GM18520 (cell line): ENCODE results near the gene BNIPL.

Source experiments
- ATAC-seq: cut with Tn5 transposase; IDR thresholded peaks from one replicate; pipeline ENCODE4 v1.9.1; 2021; ENCODE audit not compliant: unreplicated experiment

Gene BNIPL

DNA sequence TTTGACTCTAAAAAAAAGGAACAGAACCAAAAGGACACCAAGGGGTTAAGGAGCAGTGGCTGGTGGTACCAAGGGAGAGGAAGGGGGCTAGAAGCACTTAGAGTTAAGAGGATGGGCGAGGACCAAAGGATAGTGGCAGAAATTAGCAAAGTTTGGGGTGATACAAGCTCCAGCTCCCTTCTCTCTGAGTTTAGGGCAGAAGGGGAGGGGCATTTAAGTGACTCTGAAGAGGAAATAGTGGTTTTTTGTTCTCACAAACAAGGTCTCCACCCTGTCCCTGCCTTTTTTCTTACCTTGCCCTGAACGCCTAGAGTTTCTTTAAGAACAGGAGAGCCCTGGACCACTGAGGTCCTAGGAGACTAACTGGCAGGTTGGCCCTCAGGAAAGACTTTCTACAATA is 19.8 kb downstream of the BNIPL start:
- no peak for ATAC-seq

DNA sequence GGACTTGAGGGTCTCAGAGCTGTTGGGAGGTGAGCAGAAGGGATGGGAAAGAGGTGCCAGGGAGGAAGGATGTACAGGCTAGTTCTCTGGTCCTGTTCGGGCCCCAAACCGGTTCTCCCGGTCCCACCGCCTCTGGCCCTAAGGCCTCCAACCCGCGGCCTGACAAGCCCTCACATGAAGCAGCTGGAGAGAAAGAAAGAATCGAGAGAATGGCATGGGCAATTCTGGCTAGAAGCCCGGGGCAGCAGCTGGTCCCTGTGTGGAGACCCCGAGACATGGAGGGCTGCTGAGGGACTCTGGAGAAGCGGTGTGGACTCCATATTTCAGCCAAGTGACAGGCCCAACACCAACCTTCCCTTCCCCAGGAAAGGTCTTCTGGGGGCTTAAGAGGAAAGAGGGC is 22.3 kb downstream of the BNIPL start:
- ATAC-seq = no peak

DNA sequence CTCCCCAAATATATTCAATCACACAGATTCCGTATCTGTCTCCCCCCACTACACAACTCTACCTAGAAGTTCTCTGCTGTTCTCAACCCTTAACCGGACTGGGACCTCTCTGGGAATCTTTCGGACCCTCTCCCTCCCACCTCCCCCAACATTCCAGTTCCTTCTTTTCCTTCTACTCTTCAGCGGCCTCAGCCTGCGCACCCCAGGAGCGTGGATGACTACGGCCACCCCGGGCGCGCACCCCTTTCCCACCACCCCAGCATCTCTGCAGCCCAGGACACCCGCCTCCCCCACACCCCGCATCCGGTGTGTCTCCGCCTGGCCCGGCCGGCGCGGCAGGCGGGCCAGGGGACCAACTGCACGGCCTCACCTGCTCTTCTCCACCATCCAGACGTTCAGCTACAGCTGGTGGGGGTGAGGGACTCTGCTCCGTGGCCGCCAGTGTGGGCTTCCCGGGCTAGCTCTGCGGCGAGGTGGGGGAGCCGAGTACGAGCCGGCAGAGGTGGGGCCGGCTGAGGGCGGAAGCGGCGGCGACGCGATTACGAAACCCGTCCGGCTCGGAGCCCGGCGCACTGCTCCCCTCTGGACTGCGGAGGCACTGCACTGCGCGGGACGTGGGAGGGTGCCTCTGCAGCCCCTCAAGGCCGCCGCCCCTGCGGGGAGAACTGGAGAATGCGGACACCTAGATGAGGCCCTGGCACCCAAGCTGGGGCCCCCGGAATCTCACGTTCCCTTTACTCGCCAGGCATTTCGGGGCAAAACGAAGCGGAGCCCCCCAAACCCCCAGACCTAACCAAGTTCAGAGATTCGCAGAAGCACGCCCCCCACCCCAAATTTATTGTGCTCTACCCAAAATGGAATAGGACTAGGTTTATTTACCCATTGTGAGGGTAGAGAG is 23.0 kb downstream of the BNIPL start, which contains the start of gene CDC42SE1:
CDC42SE1 (minus strand) TSS at position 514 of the 898 bp plus-strand sequence. CDS start 3,892 bp downstream, outside the sequence.
- ATAC-seq = peak; percentile 68

- ATAC-seq = no peak
Measured at GRCh38 chr1:151060007-151060656, 23.7 kb downstream of the BNIPL start, which contains the start of gene MLLT11. Gene MLLT11 (plus strand): TSS chr1:151060397. CDS start chr1:151067225, 6,828 bp downstream.

DNA sequence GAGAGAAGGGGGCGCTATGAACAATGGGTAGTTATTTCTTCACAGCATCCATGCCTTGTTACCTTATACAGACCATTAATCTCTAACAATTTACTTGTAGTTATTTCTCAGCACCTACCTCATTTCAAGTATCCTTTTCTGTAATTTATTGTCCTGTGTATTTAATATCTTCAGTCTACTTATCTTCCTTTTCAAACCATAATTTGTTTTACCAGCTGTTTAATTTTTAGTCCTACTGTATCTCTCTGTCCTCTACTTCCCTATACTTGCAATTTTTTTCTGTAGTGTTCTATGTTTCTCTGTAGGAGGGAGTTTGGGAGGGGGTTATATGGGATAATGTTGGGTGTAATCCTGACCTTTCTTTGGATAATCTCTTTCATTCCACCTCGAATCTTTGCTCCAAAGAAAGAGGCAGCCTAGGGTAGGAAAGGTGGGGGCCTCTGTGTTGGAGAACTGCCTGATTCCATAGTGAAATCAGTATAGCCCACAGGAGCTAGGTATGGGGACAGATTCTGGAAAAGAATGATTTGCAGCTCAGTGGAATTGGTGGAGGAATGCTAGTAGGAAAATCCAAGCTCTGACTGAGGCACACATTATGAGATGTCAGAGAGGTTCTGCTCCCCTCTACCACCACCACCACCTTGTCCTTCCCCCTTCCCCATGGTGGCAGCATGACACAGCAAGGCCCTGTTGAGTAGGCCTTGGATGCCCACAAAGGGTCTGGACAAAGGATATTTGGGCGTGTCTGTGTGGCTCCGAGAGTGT is 24.5 kb downstream of the BNIPL start:
- ATAC-seq = no peak

- ATAC-seq = no peak
Measured at GRCh38 chr1:151061704-151062103, 25.3 kb downstream of the BNIPL start.

GRCh38 chr1:151062741-151063371 is 26.5 kb downstream of the BNIPL start:
- no peak for ATAC-seq

- no peak for ATAC-seq
Measured at GRCh38 chr1:151065089-151065645, 28.8 kb downstream of the BNIPL start.

DNA sequence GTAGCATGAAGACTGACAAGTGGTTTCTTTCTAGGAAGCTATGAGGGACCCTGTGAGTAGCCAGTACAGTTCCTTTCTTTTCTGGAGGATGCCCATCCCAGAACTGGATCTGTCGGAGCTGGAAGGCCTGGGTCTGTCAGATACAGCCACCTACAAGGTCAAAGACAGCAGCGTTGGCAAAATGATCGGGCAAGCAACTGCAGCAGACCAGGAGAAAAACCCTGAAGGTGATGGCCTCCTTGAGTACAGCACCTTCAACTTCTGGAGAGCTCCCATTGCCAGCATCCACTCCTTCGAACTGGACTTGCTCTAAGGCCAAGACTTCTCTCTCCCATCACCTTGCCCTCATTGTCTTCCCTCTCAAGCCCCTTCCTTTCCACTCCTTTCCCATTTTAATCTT is 30.8 kb downstream of the BNIPL start:
- ATAC-seq = no peak

GRCh38 chr1:151069103-151069486 is 32.7 kb downstream of the BNIPL start:
- ATAC-seq = no peak

DNA sequence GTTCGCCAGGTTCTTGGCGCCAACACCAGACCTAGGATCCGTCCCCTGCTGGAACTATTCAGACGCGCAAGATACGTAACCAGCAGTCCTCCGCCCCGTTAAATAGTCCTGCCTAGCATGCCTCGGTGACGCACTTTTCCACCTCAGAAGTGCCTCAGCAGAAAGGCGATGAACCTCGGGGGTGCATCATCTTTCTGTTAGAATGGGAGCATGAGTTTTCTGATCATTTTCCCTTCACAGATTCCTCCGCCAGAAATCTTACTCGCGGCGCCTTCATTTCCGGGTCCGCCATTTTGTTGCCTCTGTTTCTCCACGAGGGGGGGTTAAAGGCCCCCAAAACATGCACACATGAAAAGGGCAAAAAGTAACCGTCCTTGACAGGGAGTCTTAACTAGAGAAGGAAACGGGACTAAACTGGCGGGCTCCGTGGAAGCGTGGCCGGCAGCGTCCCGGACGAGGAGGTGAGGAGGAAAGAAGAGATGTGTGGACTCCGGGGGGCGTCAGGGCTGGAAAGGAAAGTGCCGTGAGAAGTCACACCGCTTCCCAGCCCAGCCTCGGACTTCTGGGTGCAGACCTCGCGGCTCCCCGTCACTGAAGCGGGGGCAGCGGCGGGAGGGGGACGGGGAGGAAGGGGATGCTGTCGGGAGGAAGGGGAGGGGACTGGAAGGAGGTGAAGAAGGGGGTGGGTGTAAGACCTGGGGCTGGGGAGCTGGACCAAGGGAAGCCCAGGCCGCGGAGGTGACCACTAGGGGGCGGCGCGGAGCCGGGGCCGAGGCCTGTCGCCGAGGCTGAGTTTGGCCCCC is 34.3 kb downstream of the BNIPL start, which contains the start of gene GABPB2:
GABPB2 (plus strand) TSS at position 288 of the 803 bp plus-strand sequence. CDS start 17,429 bp downstream, outside the sequence.
- ATAC-seq = peak; percentile 51

DNA sequence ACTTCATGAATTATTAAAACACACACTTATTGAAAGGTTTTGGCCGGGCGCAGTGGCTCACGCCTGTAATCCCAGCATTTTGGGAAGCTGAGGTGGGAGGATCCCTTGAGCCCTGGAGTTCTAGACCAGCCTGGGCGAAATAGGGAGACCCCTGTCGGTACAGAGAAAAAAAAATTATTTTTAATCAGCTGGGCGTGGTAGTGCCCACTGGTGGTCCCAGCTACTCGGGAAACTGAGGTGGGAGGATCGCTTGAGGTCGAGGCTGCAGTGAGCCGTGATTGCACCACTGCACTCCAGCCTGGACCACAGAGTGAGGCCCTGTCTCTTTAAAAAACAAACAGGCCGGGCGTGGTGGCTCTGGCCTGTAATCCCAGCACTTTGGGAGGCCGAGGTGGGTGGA is 35.8 kb downstream of the BNIPL start:
- no peak for ATAC-seq

DNA sequence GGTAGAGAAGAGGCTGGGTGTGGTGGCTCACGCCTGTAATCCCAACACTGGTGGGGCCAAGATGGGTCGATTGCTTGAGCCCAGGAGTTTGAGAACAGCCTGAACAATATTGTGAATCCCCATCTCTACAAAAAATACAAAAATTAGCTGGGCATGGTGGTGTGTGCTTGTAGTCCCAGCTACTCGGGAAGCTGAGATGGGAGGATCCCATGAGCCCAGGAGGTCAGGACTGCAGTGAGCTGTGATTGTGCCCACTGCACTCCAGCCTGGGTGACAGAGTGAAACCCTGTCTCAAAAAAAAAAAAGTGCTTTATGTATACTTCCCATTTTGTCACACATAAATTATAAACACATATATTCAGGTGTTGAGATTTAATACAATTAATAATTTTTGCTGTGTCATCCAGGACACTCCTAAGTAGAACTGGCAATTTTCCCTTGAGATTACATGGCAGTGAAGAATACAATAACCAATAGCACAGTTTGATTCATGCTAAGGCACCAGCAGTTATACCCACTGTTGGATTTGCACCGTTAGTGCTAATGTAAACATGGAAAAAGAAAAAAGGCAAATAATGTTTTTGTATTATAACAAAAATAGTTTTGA is 49.7 kb downstream of the BNIPL start:
- ATAC-seq = no peak
